ENCODE results near the gene HMG20A.

DNA sequence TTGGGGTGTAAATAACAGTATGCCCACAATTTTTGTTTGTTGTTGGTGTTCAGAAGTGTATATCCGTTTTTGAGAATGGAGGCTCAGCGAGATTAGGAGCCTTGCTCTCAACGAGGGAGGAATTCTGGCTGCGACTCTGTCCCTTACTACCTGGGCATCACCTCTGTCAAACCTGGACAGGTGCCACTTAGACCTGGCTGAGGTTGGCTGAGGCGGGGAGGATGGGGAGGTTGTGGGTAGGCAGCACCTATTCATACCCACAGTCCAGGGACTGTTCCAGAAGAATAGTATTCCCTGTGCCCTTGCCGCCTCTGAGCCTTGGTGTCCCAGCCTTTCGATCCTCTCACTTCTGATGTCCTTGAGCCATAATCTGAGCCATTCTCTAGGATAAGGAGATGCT is 112.2 kb downstream of the HMG20A start:
- TF ChIP-seq POLR2AphosphoS5 (IDR thresholded peaks at IDR 0.05; ENCODE audit: low read depth, low read length) (no peak), EP300 (IDR thresholded peaks at IDR 0.05; ENCODE audit: low read depth in 2 of 2, low read length in 2 of 2) (no peak), EP300 (CRISPR knock-in tag; IDR thresholded peaks at IDR 0.05; ENCODE audit: borderline replicate concordance) (no peak), FOXC1 (CRISPR knock-in tag; IDR thresholded peaks at IDR 0.05; ENCODE audit: borderline replicate concordance) (no peak)

Data from HepG2 (cell line).